Measurements from ENCODE around the gene PTH2.
"Not testable (repeated sequence)": the region's sequence is repeated elsewhere in the genome, so short reads cannot be mapped to it uniquely, and the experiment has no call there.

PTH2 gene

DNA sequence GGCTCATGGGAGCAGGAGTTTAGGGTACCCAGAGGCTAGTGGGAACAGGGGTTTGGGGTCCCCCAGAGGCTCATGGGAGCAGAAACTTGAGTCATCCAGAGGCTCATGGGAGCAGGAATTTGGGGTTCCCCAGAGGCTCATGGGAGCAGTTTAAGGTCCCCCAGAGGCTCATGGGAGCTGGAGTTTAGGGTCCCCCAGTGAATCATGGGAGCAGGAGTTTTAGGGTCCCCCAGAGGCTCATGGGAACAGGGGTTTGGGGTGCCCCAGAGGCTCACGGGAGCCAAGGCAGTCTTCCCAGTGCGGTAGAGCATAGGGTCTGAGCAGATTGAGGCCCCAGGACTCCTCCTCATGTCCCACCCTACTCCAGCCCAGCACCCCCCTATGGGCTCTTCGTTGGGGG lies 42.1 kb upstream of the PTH2 start:
- no peak overlapping the region for H3K27ac ChIP-seq
- TF ChIP-seq, protein P1, sequence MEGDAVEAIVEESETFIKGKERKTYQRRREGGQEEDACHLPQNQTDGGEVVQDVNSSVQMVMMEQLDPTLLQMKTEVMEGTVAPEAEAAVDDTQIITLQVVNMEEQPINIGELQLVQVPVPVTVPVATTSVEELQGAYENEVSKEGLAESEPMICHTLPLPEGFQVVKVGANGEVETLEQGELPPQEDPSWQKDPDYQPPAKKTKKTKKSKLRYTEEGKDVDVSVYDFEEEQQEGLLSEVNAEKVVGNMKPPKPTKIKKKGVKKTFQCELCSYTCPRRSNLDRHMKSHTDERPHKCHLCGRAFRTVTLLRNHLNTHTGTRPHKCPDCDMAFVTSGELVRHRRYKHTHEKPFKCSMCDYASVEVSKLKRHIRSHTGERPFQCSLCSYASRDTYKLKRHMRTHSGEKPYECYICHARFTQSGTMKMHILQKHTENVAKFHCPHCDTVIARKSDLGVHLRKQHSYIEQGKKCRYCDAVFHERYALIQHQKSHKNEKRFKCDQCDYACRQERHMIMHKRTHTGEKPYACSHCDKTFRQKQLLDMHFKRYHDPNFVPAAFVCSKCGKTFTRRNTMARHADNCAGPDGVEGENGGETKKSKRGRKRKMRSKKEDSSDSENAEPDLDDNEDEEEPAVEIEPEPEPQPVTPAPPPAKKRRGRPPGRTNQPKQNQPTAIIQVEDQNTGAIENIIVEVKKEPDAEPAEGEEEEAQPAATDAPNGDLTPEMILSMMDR (conservative IDR thresholded peaks at IDR 0.05) = no peak
- TF ChIP-seq ZFX (IDR thresholded peaks at IDR 0.05) = no peak

DNA sequence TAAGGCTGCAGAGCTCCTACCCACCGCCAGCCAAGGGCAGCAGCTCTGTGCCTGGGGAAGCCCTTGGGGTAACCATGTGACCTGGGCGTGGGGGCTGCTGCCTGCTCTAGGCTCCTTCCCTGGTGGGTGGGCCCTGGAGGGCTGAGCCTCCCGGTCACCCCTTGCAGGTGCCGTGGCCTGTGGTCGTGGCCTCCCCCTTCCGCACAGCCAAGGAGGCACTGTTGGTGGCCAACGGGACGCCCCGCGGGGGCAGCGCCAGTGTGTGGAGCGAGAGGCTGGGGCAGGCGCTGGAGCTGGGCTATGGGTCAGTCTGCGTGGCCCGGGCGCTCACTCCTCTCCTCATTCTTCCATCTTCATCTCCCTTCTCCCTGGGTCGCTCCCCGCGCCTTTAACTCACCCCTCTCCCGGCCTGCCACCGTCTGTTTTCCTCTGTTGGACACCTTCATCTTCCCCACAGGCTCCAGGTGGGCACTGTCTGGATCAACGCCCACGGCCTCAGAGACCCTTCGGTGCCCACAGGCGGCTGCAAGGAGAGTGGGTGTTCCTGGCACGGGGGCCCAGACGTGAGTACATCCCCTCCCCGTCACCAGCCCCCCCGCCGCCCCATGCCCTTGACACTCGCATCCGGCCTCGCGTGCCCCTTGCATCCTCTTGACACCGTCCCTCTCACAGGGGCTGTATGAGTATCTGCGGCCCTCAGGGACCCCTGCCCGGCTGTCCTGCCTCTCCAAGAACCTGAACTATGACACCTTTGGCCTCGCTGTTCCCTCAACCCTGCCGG lies 40.9 kb upstream of the PTH2 start:
- TF ChIP-seq, protein P1 (conservative IDR thresholded peaks at IDR 0.05) = no peak
- no peak for TF ChIP-seq ZFX (IDR thresholded peaks at IDR 0.05)

DNA sequence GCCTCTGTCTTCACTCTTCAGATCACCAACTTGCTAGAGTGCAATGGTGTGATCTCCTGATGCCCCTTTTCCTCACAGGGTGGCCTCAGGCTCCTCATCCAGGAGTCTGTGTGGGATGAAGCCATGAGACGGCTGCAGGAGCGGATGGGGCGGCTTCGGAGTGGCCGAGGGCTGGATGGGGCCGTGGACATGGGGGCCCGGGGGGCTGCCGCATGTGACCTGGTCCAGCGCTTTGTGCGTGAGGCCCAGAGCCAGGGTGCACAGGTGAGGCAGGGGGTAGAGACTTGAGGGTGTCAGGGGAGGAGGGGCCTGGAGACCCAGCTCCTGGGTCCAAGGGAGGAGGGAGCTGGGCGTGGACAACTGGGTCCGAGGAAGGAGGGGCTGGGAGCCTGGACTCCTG lies 39.3 kb upstream of the PTH2 start:
- TF ChIP-seq ZFX (IDR thresholded peaks at IDR 0.05) = no peak
- TF ChIP-seq, protein P1 (conservative IDR thresholded peaks at IDR 0.05) = no peak
- H3K27ac ChIP-seq = no peak overlapping the region

More for the DNA sequence above, 40.9 kb upstream of the PTH2 start:
- no peak overlapping the region for H3K27ac ChIP-seq

DNA sequence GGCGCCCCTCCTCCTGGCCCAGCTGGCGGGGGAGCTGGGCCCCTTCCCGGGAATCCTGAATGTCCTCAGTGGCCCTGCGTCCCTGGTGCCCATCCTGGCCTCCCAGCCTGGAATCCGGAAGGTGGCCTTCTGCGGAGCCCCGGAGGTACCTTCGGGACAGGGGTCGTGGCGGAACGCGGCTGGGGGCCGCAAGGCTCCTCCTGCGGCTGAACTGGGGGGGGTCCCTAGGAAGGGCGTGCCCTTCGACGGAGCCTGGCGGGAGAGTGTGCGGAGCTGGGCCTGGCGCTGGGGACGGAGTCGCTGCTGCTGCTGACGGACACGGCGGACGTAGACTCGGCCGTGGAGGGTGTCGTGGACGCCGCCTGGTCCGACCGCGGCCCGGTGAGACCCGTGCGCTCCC lies 38.4 kb upstream of the PTH2 start:
- H3K27ac ChIP-seq = no peak overlapping the region
- TF ChIP-seq, protein P1 (conservative IDR thresholded peaks at IDR 0.05) = no peak
- TF ChIP-seq ZFX (IDR thresholded peaks at IDR 0.05) = no peak

DNA sequence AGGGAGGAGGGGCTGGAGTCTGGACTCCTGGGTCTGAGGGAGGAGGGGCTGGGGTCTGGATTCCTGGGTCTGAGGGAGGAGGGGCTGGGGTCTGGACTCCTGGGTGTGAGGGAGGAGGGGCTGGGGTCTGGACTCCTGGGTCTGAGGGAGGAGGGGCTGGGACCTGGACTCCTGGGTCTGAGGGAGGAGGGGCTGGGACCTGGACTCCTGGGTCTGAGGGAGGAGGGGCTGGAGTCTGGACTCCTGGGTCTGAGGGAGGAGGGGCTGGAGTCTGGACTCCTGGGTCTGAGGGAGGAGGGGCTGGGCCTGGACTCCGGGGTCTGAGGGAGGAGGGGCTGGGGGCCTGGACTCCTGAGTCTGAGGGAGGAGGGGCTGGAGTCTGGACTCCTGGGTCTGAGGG lies 37.9 kb upstream of the PTH2 start:
- H3K27ac ChIP-seq = not testable (repeated sequence)

DNA sequence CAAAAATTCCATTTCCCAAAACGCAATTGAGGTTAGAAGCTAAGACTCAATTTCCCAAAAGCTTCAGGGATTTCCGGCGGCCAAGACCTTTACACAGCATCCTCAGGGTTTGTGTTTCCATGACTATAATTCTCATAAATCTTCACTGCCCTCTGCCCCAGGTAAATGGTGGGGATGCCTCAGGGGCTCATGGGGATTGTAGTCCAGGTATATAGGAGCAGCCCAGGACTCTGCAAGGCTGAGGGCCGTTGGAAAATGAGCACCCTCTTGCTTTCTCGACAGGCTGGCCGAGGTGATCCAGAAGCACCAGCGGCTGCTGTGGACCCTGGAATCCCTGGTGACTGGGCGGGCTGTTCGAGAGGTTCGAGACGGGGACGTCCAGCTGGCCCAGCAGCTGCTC lies 36.1 kb upstream of the PTH2 start:
- TF ChIP-seq, protein P1 (conservative IDR thresholded peaks at IDR 0.05) = no peak
- no peak for TF ChIP-seq ZFX (IDR thresholded peaks at IDR 0.05)
- H3K27ac ChIP-seq = no peak overlapping the region

DNA sequence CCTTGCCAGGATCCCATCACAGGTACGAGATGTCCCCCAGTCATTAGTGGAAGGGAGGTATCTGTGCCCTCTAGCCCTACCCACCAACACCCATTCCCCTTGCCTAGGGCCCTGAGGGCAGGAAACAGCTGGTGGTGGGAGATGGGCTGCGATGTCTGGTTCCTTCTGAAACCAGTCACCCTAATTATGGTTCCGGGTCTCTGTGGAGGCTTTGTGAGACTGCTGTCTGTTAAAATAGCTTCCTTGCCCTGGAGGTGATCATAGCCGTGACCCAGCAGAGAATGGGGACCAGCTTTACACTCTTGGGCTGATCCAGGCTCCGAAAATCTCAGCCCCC lies 35.3 kb upstream of the PTH2 start:
- H3K27ac ChIP-seq = no peak overlapping the region
- TF ChIP-seq ZFX (IDR thresholded peaks at IDR 0.05) = no peak
- TF ChIP-seq, protein P1 (conservative IDR thresholded peaks at IDR 0.05) = no peak

DNA sequence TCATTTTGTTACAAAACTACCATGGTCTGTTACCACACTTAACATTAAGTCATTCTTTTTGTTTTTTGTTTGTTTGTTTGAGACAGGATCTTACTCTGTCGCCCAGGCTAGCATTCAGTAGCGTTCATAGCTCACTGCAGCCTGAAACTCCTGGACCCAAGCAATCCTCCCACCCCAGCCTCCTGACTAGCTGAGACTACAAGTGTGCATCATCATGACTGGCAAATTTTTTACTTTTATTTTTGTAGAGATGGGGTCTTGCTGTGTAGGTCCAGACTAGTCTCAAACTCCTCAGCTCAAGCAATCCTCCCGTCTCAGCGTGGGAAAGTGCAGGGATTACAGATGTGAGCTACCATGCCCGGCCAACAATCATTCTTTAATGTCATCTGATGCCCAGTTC lies 33.1 kb upstream of the PTH2 start:
- H3K27ac ChIP-seq = no peak overlapping the region
- TF ChIP-seq, protein P1 (conservative IDR thresholded peaks at IDR 0.05) = no peak
- no peak for TF ChIP-seq ZFX (IDR thresholded peaks at IDR 0.05)

Data from C4-2B (cell line).